PC-3 (cell line): ENCODE data around the gene APMAP.

Experiments used
- CTCF ChIP-seq: fragments of 300-600 bp; sonication (generic); conservative IDR thresholded peaks from 2 replicates; pipeline ENCODE4 v1.5.1; 2017; ENCODE audit warnings: antibody characterized with exemption, low read depth, mild to moderate bottlenecking, low read length
- EZH2 ChIP-seq: fragments of 300-600 bp; sonication (generic); IDR thresholded peaks from one replicate; pipeline ENCODE4 v1.6.1; 2017; ENCODE audit warnings: antibody characterized with exemption, mild to moderate bottlenecking, low read length; ENCODE audit not compliant: unreplicated experiment
- EZH2phosphoT487 ChIP-seq: fragments of 300-600 bp; sonication (generic); IDR thresholded peaks from 2 replicates; pipeline ENCODE4 v1.6.1; 2018; ENCODE audit warnings: mild to moderate bottlenecking, antibody characterized with exemption, low read length, borderline replicate concordance

- TF ChIP-seq EZH2phosphoT487 (no peak), CTCF (no peak), EZH2 (no peak)
Observed at GRCh38 chr20:24949756-24950127, 42.8 kb downstream of the APMAP start.
